H1 (cell line): Measurements from ENCODE around the gene RAB3B. TPM values are rescaled to one million over a fixed set of nuclear protein-coding genes. Genes with fewer than 3 reads are reported as not detected.

ENCODE experiments used
- CTCF ChIA-PET: fragments of 300-600 bp; sonication (Branson Sonifier 250); formaldehyde crosslinking; loops from one replicate; lab custom pipeline; 2021; ENCODE audit not compliant: partially characterized antibody; lab: Charles Lee
- POLR2A ChIA-PET: fragments of 300-600 bp; sonication (Branson Sonifier 250); formaldehyde crosslinking; loops from one replicate; lab custom pipeline; 2021; ENCODE audit warnings: inconsistent platforms; ENCODE audit not compliant: partially characterized antibody; lab: Charles Lee
- DNase-seq, 2 experiments: peaks; one replicate each; pipeline versions ENCODE4 v3.0.0 to v3.0.0-alpha.2; 2010 to 2022; ENCODE audit warnings: low spot score in 2 of 2, low read depth in 1 of 2, mixed read lengths in 1 of 2
- FAIRE-seq: peaks from 2 replicates; lab custom pipeline; 2011; peaks lifted over from hg19 to GRCh38; lab: Jason Lieb, UNC
- H2AFZ ChIP-seq: 2 replicates; pipeline ENCODE4 v1.8.1; 2012; ENCODE audit warnings: low read length, inconsistent platforms
- H2AK5ac ChIP-seq: 2 replicates; pipeline ENCODE4 v1.6.1; 2013; ENCODE audit warnings: low read depth, low read length
- H2BK120ac ChIP-seq: replicated peaks from 2 replicates; pipeline ENCODE3; 2013; ENCODE audit warnings: low read depth, low read length, inconsistent platforms
- H2BK12ac ChIP-seq: 2 replicates; pipeline ENCODE4 v1.6.1; 2013; ENCODE audit warnings: low read depth, low read length
- H2BK15ac ChIP-seq: 2 replicates; pipeline ENCODE4 v1.6.1; 2013; ENCODE audit warnings: low read length
- H2BK20ac ChIP-seq: 2 replicates; pipeline ENCODE4 v1.6.1; 2013; ENCODE audit warnings: low read length
- H2BK5ac ChIP-seq: 2 replicates; pipeline ENCODE4 v1.6.1; 2013; ENCODE audit warnings: low read depth, low read length
- H3K14ac ChIP-seq: 2 replicates; pipeline ENCODE4 v1.6.1; 2013; ENCODE audit warnings: inconsistent platforms; ENCODE audit not compliant: insufficient read length
- H3K18ac ChIP-seq: 2 replicates; pipeline ENCODE4 v1.6.1; 2013; ENCODE audit warnings: low read length; ENCODE audit errors: extremely low read depth
- H3K23ac ChIP-seq: 2 replicates; pipeline ENCODE4 v1.6.1; 2013; ENCODE audit warnings: inconsistent platforms; ENCODE audit not compliant: insufficient read length
- H3K23me2 ChIP-seq: 2 replicates; pipeline ENCODE4 v1.6.1; 2013; ENCODE audit warnings: low read depth, low read length
- H3K27ac ChIP-seq: 2 replicates; pipeline ENCODE4 v1.6.1; 2011; ENCODE audit warnings: low read depth, low read length, inconsistent platforms
- H3K27me3 ChIP-seq, 4 experiments: replicated peaks in 1 of 4; 1 replicate in 1 of 4; 2 replicates in 3 of 4; pipeline versions ENCODE4 v1.6.1 to v1.8.1; 2011 to 2013; ENCODE audit warnings: low read length in 3 of 4, mild to moderate bottlenecking in 3 of 4, inconsistent platforms in 2 of 4, mixed read lengths in 2 of 4, moderate library complexity in 1 of 4; ENCODE audit not compliant: control insufficient read depth in 3 of 4, insufficient read depth in 3 of 4; ENCODE audit errors: extremely low read depth in 1 of 4
- H3K36me3 ChIP-seq, 4 experiments: 2 replicates each; pipeline versions ENCODE4 v1.6.1 to v1.8.1; 2011 to 2013; ENCODE audit warnings: mild to moderate bottlenecking in 4 of 4, low read length in 3 of 4, moderate library complexity in 2 of 4, control low read depth in 1 of 4, inconsistent platforms in 1 of 4; ENCODE audit not compliant: insufficient read depth in 4 of 4, control insufficient read depth in 2 of 4
- H3K4ac ChIP-seq: replicated peaks from 2 replicates; pipeline ENCODE3; 2013; ENCODE audit warnings: low read length, low read depth, mixed read lengths, inconsistent platforms; ENCODE audit not compliant: insufficient read length
- H3K4me1 ChIP-seq, 4 experiments: replicated peaks in 1 of 4; 1 replicate in 1 of 4; 2 replicates in 3 of 4; pipeline versions ENCODE4 v1.6.1 to v1.8.1; 2011 to 2013; ENCODE audit warnings: low read length in 3 of 4, inconsistent platforms in 2 of 4, mixed read lengths in 1 of 4; ENCODE audit not compliant: insufficient read depth in 4 of 4, control insufficient read depth in 3 of 4
- H3K4me2 ChIP-seq, 2 experiments: 2 replicates each; pipeline versions ENCODE4 v1.6.1 to v1.8.1; 2011 to 2013; ENCODE audit warnings: low read depth in 2 of 2, low read length in 2 of 2, control low read depth in 1 of 2, inconsistent platforms in 1 of 2, mild to moderate bottlenecking in 1 of 2; ENCODE audit not compliant: insufficient read depth in 1 of 2
- H3K4me3 ChIP-seq, 4 experiments: fragments of 200-600, 300-600 bp in 1 of 4; sonication (generic), shearing (Covaris generic), sonication (Bioruptor Twin) in 1 of 4; 2 replicates each; pipeline versions ENCODE4 v1.5.1 to v1.8.1; 2011 to 2016; ENCODE audit warnings: low read length in 4 of 4, low read depth in 3 of 4, control low read depth in 2 of 4, inconsistent platforms in 2 of 4, mild to moderate bottlenecking in 2 of 4, mixed read lengths in 1 of 4, moderate library complexity in 1 of 4; ENCODE audit not compliant: insufficient read depth in 2 of 4; ENCODE audit errors: extremely low read depth in 1 of 4
- H3K56ac ChIP-seq: replicated peaks from 2 replicates; pipeline ENCODE3; 2013; ENCODE audit warnings: low read depth, mild to moderate bottlenecking, mixed read lengths, low read length, inconsistent platforms; ENCODE audit not compliant: insufficient read length
- H3K79me1 ChIP-seq: 2 replicates; pipeline ENCODE4 v1.6.1; 2013; ENCODE audit warnings: low read depth, low read length, control low read depth
- H3K79me2 ChIP-seq, 2 experiments: 2 replicates each; pipeline versions ENCODE4 v1.6.1 to v1.8.1; 2012 to 2013; ENCODE audit warnings: low read length in 2 of 2, mild to moderate bottlenecking in 2 of 2, inconsistent platforms in 1 of 2; ENCODE audit not compliant: insufficient read depth in 2 of 2, control insufficient read depth in 1 of 2
- H3K9ac ChIP-seq, 4 experiments: replicated peaks in 1 of 4; 1 replicate in 1 of 4; 2 replicates in 3 of 4; pipeline versions ENCODE4 v1.6.1 to v1.8.1; 2011 to 2013; ENCODE audit warnings: low read depth in 3 of 4, low read length in 3 of 4, control low read depth in 2 of 4, mild to moderate bottlenecking in 2 of 4, moderate library complexity in 2 of 4, inconsistent platforms in 1 of 4; ENCODE audit errors: extremely low read depth in 1 of 4
- H3K9me3 ChIP-seq, 2 experiments: 2 replicates each; pipeline versions ENCODE4 v1.6.1 to v1.8.1; 2012 to 2013; ENCODE audit warnings: mild to moderate bottlenecking in 2 of 2, moderate library complexity in 2 of 2, control low read depth in 1 of 2, inconsistent platforms in 1 of 2, low read depth in 1 of 2, low read length in 1 of 2, mixed read lengths in 1 of 2; ENCODE audit not compliant: insufficient read depth in 2 of 2
- H4K20me1 ChIP-seq, 2 experiments: replicated peaks in 1 of 2; 2 replicates each; pipeline versions ENCODE3 to v1.8.1; 2011 to 2013; ENCODE audit warnings: inconsistent platforms in 2 of 2, low read length in 2 of 2, mild to moderate bottlenecking in 1 of 2; ENCODE audit not compliant: insufficient read depth in 2 of 2, control insufficient read depth in 1 of 2
- H4K5ac ChIP-seq: 2 replicates; pipeline ENCODE4 v1.6.1; 2013; ENCODE audit warnings: low read length, low read depth, mixed read lengths, inconsistent platforms; ENCODE audit not compliant: insufficient read length
- H4K8ac ChIP-seq: 2 replicates; pipeline ENCODE4 v1.8.0; 2013; ENCODE audit warnings: mild to moderate bottlenecking, moderate library complexity, low read length, inconsistent platforms; ENCODE audit not compliant: insufficient read depth; ENCODE audit errors: extremely low read depth
- H4K91ac ChIP-seq: replicated peaks from 2 replicates; pipeline ENCODE3; 2013; ENCODE audit warnings: low read length, mixed read lengths, inconsistent platforms; ENCODE audit not compliant: insufficient read length
- BRCA1 ChIP-seq: IDR thresholded peaks from 2 replicates; pipeline ENCODE4 v1.6.1; 2012; ENCODE audit warnings: low read depth, low read length, improper control_type of control experiment
- CBX5 ChIP-seq: fragments of 300-800, 300-1000 bp; sonication (generic); IDR thresholded peaks from 2 replicates; pipeline ENCODE4 v1.7.1; 2016; ENCODE audit warnings: antibody characterized with exemption, low read length, low read depth
- CEBPB ChIP-seq: IDR thresholded peaks from 2 replicates; pipeline ENCODE4 v1.6.1; 2012; ENCODE audit warnings: low read depth, low read length
- CTCF ChIP-seq, 3 experiments: IDR thresholded peaks; 1 replicate in 2 of 3; 2 replicates in 1 of 3; pipeline versions ENCODE4 v1.5.1 to v1.6.1; 2011; ENCODE audit warnings: low read length in 3 of 3, mild to moderate bottlenecking in 3 of 3, inconsistent platforms in 2 of 3, low read depth in 1 of 3, moderate library complexity in 1 of 3; ENCODE audit not compliant: insufficient read depth in 1 of 3; ENCODE audit errors: control extremely low read depth in 1 of 3
- GTF2F1 ChIP-seq: IDR thresholded peaks from 2 replicates; pipeline ENCODE4 v1.6.1; 2012; ENCODE audit warnings: low read depth, low read length, improper control_type of control experiment, borderline replicate concordance
- KDM5A ChIP-seq: fragments of 200-600 bp; IDR thresholded peaks from 2 replicates; pipeline ENCODE4 v1.7.1; 2012; ENCODE audit warnings: mild to moderate bottlenecking, low read length, inconsistent platforms, mixed read lengths
- NANOG ChIP-seq: IDR thresholded peaks from 2 replicates; pipeline ENCODE4 v1.6.1; 2011; ENCODE audit warnings: low read length, low read depth, mild to moderate bottlenecking, inconsistent platforms; ENCODE audit not compliant: insufficient read depth, poor library complexity, severe bottlenecking
- SP4 ChIP-seq: IDR thresholded peaks from 2 replicates; pipeline ENCODE4 v1.6.1; 2012; ENCODE audit warnings: low read length, inconsistent platforms
- YY1 ChIP-seq: IDR thresholded peaks from 2 replicates; pipeline ENCODE4 v1.6.1; 2011; ENCODE audit warnings: low read depth, mild to moderate bottlenecking, low read length
- ZNF274 ChIP-seq: IDR thresholded peaks from 2 replicates; pipeline ENCODE4 v1.7.0; 2012; ENCODE audit warnings: low read length, borderline replicate concordance; ENCODE audit errors: extremely low read depth
- WGBS, 2 experiments: shearing (Covaris generic) in 1 of 2; methylation state at CpG; one replicate each; pipeline versions ENCODE4 v1.1.6 to v1.1.7; 2013 to 2015; ENCODE audit warnings: low lambda C conversion rate in 2 of 2, mixed read lengths in 2 of 2, inconsistent platforms in 1 of 2, low coverage in 1 of 2, missing lambda C conversion rate in 1 of 2; ENCODE audit not compliant: insufficient replicate concordance in 2 of 2, insufficient coverage in 1 of 2, insufficient read length in 1 of 2; ENCODE audit errors: extremely low coverage in 1 of 2, missing lambda C conversion rate in 1 of 2; 5-methylcytosine and 5-hydroxymethylcytosine counted together
- polyA plus RNA-seq, 7 experiments: library from polyadenylated mRNA; depleted of rRNA in 3 of 7; stranded (reverse) in 5 of 7; unstranded in 2 of 7; fragments of >200 nt in 5 of 7; fragments of 200-250 nt in 2 of 7; gene quantifications; 1 replicate in 5 of 7; 2 replicates in 1 of 7; 4 replicates in 1 of 7; pipeline versions ENCODE4 v1.2.1 to v1.2.3, GENCODE V29; 2011 to 2013; ENCODE audit warnings: missing spikeins in 2 of 7, mixed read lengths in 2 of 7
- total RNA-seq: library from RNA; stranded (reverse); fragmentation: NEBNext Ultra II Directional; extraction: Animal tissue kit (Norgen Biotek cat#: 25700); gene quantifications from 2 replicates; pipeline ENCODE4 v1.2.1, GENCODE V29; 2021

RAB3B gene
- total and polyA plus RNA-seq, 2 of the 8 experiments (the other 6 are each of a cell fraction or from before 2014, with no cell fraction given), result 12.5 to 36.8 TPM

- H3K27ac ChIP-seq, result no peak overlapping the region
- H4K20me1 ChIP-seq, result no peaks in the 10 kb centered on the region
- H3K9me3 ChIP-seq, result no peaks in the 10 kb centered on the region
- peaks cover 0 to 12% (median under 1%) of the 10 kb centered on the region in 4 experiments; a peak in 2 of 8 replicates for H3K36me3 ChIP-seq
- H2BK120ac ChIP-seq, result no peak overlapping the region
- no peak overlapping the region for H4K5ac ChIP-seq
- H3K18ac ChIP-seq, result no peak overlapping the region
- no peaks in the 10 kb centered on the region for H3K27me3 ChIP-seq
- no peak overlapping the region for H3K4ac ChIP-seq
- H4K91ac ChIP-seq, result no peak overlapping the region
- H2BK12ac ChIP-seq, result no peak overlapping the region
- no peak for FAIRE-seq
- H3K14ac ChIP-seq, result no peak overlapping the region
- ChIA-PET CTCF (interaction anchor here (0.8 to 2.2 kb wide), 7 partner anchors 9 to 46 kb away, joined by 3 to 10 read pairs (median 6); no protein-coding TSS in a partner anchor), POLR2A (interaction anchor here (0.7 to 1.6 kb wide), 4 partner anchors 9 to 101 kb away, joined by 3 to 5 read pairs (median 4); no protein-coding TSS in a partner anchor)
- no peak overlapping the region for H2AK5ac ChIP-seq
- no peak overlapping the region for H3K9ac ChIP-seq
- no peak overlapping the region; the same call in 1 of the 2 replicates for H4K8ac ChIP-seq
- DNase-seq, result no peak
- no peak overlapping the region for H2BK15ac ChIP-seq
- H3K4me2 ChIP-seq, result no peak overlapping the region
- 0 out of 4 replicates have a peak, but pooled peaks cover 0 to 2% of the 10 kb centered on the region in 2 experiments for H3K79me2 ChIP-seq
- no peak overlapping the region for H3K4me3 ChIP-seq
- no peaks in the 10 kb centered on the region; the same call in 1 of the 2 replicates for H3K79me1 ChIP-seq
- H3K4me1 ChIP-seq, result peaks cover 7 to 16% (median 12%) of the 10 kb centered on the region in 4 experiments; a peak in 6 of 7 replicates
- no peak overlapping the region for H2AFZ ChIP-seq
- H2BK5ac ChIP-seq, result no peak overlapping the region
- no peaks in the 10 kb centered on the region for H3K23me2 ChIP-seq
- no peak overlapping the region for H3K56ac ChIP-seq
- H2BK20ac ChIP-seq, result no peak overlapping the region
- WGBS, 2 experiments, result 84% methylated on average over 4 of the region's 4 CpGs; no CpG with 5 or more reads in 1 of the 2 experiments
- H3K23ac ChIP-seq, result no peak overlapping the region
- TF ChIP-seq ZNF274 (no peak), BRCA1 (no peak), YY1 (no peak), NANOG (no peak), CEBPB (no peak), GTF2F1 (no peak), SP4 (no peak), KDM5A (no peak), CTCF (IDR thresholded peaks at IDR 0.05; ENCODE audit: control extremely low read depth in 1 of 3, insufficient read depth in 1 of 3, low read depth in 1 of 3, low read length in 3 of 3) (no peak), CBX5 (no peak)
Measured at GRCh38 chr1:51955797-51956527, 34.5 kb downstream of the RAB3B start.
